PFSK-1 (cell line): Measurements from ENCODE around the gene GGT6.

Experiments used
- POLR2AphosphoS5 ChIP-seq: IDR thresholded peaks from 2 replicates; pipeline ENCODE4 v1.6.1; 2012; ENCODE audit warnings: low read depth, mild to moderate bottlenecking, control low read depth, low read length, moderate library complexity
- REST ChIP-seq, 2 experiments: IDR thresholded peaks; 2 replicates each; pipeline versions ENCODE4 v1.6.1 to v1.8.0; 2011 to 2012; ENCODE audit warnings: low read depth in 2 of 2, low read length in 2 of 2, control low read depth in 1 of 2, inconsistent platforms in 1 of 2, mild to moderate bottlenecking in 1 of 2, moderate library complexity in 1 of 2; ENCODE audit not compliant: insufficient read depth in 1 of 2
- SIN3A ChIP-seq: IDR thresholded peaks from 2 replicates; pipeline ENCODE4 v1.6.1; 2012; ENCODE audit warnings: mild to moderate bottlenecking, low read length, moderate library complexity, borderline replicate concordance; ENCODE audit not compliant: insufficient read depth

- TF ChIP-seq REST (IDR thresholded peaks at IDR 0.05; ENCODE audit: insufficient read depth in 1 of 2, low read depth in 2 of 2, low read length in 2 of 2): no peak
- no peak for TF ChIP-seq SIN3A
- no peak for TF ChIP-seq POLR2AphosphoS5
Observed at GRCh38 chr17:4598776-4599504, 38.6 kb upstream of the GGT6 start.
